ENCODE data around the gene SUOX.

DNA sequence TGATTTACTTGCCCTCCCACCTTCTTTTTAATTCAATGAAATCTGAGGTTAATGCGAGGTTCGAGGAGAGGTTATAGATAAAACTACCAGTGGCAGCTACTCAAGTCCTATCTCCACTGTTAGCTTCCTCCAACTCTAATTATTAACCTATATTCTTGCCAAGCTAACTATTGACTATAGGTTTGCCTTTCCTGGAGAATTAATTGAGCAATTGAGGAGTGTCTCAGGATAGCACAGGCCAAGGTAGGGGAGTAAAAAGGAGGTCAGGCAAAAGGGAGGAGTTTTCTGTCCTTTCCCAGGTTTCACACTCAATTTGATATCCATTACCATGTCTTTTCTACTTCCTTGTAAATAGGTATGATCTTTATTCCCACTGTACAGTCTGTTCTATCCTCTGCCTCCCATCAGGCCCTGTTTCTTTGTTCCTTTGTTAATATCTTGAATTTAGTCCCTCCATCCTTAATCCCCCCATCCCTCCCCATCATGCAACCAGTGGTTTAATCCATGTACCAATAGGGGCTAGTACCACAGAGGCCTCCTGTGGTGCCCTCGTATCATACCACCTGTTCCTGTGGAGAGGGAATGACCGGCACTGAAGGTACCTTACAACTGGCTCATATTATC, 3.7 kb upstream of the SUOX start:
- TF ChIP-seq, protein P1, sequence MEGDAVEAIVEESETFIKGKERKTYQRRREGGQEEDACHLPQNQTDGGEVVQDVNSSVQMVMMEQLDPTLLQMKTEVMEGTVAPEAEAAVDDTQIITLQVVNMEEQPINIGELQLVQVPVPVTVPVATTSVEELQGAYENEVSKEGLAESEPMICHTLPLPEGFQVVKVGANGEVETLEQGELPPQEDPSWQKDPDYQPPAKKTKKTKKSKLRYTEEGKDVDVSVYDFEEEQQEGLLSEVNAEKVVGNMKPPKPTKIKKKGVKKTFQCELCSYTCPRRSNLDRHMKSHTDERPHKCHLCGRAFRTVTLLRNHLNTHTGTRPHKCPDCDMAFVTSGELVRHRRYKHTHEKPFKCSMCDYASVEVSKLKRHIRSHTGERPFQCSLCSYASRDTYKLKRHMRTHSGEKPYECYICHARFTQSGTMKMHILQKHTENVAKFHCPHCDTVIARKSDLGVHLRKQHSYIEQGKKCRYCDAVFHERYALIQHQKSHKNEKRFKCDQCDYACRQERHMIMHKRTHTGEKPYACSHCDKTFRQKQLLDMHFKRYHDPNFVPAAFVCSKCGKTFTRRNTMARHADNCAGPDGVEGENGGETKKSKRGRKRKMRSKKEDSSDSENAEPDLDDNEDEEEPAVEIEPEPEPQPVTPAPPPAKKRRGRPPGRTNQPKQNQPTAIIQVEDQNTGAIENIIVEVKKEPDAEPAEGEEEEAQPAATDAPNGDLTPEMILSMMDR (conservative IDR thresholded peaks at IDR 0.05; ENCODE audit: low read depth, low read length), result no peak
- TF ChIP-seq SMC3 (IDR thresholded peaks at IDR 0.05; ENCODE audit: low read depth, low read length) (no peak), CEBPB (IDR thresholded peaks at IDR 0.05; ENCODE audit: low read depth, low read length) (no peak)

All from IMR-90 (cell line).